HG02588 (cell line): Measurements from ENCODE around the gene SH3RF3.

Experiments used
- ATAC-seq: cut with Tn5 transposase; IDR thresholded peaks from one replicate; pipeline ENCODE4 v1.9.1; 2021; ENCODE audit warnings: mild to moderate bottlenecking, moderate library complexity; ENCODE audit not compliant: unreplicated experiment

Gene SH3RF3

GRCh38 chr2:109476641-109477441, 347.8 kb downstream of the SH3RF3 start:
- no peak for ATAC-seq

- no peak for ATAC-seq
These were observed 350.0 kb downstream of the SH3RF3 start for GRCh38 chr2:109478906-109479493.

GRCh38 chr2:109479804-109480203, 350.8 kb downstream of the SH3RF3 start:
- ATAC-seq = no peak

GRCh38 chr2:109480486-109481195, 351.6 kb downstream of the SH3RF3 start:
- ATAC-seq = no peak

- no peak for ATAC-seq
These were observed 352.2 kb downstream of the SH3RF3 start for GRCh38 chr2:109481196-109481555.

GRCh38 chr2:109481599-109481998, 352.6 kb downstream of the SH3RF3 start:
- ATAC-seq = no peak

GRCh38 chr2:109482361-109482861, 353.4 kb downstream of the SH3RF3 start:
- ATAC-seq = no peak

GRCh38 chr2:109486711-109487535, 357.9 kb downstream of the SH3RF3 start:
- ATAC-seq = no peak

- ATAC-seq = no peak
These were observed 358.5 kb downstream of the SH3RF3 start for GRCh38 chr2:109487536-109487869.

- ATAC-seq = no peak
These were observed 359.1 kb downstream of the SH3RF3 start for GRCh38 chr2:109487871-109488655.

GRCh38 chr2:109489296-109489695, 360.3 kb downstream of the SH3RF3 start:
- no peak for ATAC-seq

GRCh38 chr2:109493176-109493935, 364.4 kb downstream of the SH3RF3 start:
- ATAC-seq = no peak

- ATAC-seq = no peak
These were observed 365.3 kb downstream of the SH3RF3 start for GRCh38 chr2:109494351-109494750.

GRCh38 chr2:109497463-109497862, 368.5 kb downstream of the SH3RF3 start:
- ATAC-seq = no peak

- ATAC-seq = no peak
These were observed 369.2 kb downstream of the SH3RF3 start for GRCh38 chr2:109497911-109498870.

GRCh38 chr2:109498906-109499305, 369.9 kb downstream of the SH3RF3 start:
- no peak for ATAC-seq

GRCh38 chr2:109499566-109499965, 370.6 kb downstream of the SH3RF3 start:
- ATAC-seq = no peak

GRCh38 chr2:109500910-109501309, 371.9 kb downstream of the SH3RF3 start:
- no peak for ATAC-seq
